Central memory CD4-positive, alpha-beta T cell (primary cell): ENCODE data around the gene KDM4B.

Experiments
- DNase-seq: peaks from one replicate; pipeline ENCODE4 v3.0.0; 2022

The KDM4B gene

DNA sequence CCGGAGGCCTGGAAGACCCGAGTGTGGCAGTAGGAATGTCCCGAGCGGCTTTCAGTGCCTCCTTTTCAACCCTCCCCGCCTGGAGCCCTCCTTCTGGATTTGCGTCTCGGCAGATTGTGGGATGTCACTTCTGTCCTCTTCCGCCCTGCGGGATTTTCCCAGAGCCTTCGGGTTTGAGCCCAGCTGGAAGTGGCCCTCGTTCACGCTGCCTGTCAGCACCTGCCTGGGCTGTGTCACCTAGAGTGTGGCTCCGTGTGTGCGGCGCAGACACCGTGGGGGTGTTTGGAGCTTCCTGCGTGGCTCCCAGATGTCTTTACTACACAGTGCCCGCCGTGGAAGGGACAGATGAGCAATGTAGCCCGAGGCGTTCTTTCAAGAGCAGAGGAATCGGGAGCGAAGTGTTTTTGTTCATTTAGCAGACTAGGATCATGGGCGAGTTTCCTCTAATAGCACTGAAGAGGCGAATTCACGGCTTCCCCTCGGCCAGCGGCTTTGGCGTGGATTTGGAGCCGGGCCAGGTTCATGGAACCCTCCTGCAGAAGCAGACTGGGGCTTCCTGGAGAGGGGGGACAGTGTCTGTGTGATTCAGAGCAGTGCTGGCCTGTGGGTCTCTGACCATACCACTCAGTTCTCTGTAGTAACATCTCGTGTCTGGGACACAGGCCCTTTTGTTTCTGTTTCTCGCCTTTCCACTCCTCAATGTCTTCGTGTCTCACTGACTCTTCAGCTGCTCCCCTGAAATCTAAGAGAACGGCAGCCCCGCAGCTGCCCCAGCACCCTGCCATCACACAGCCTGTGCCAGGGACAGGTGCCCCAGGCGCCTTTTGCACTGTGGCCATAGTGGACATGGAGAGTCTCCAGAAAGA lies 68.0 kb downstream of the KDM4B start:
- DNase-seq, result no peak

DNA sequence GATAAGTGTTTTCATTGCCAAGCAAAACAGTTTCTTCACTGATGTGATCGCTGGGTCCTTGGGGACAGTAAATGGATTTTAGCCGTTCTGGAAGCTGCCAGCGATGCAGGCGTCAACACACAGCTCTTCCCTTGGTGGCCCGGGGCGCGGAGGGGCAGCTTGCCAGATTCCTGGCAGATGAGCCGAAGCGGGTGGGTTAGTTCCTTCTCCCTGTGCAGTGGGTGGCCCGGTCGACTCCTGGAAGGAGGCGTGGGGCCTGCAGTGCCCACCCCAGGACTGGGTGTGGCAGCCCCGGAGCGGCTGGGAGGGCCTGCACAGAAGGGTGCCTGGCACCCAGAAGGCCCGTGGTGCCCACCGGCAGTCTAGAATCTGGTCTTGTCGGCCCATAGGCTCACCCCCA lies 69.0 kb downstream of the KDM4B start:
- DNase-seq, result no peak

DNA sequence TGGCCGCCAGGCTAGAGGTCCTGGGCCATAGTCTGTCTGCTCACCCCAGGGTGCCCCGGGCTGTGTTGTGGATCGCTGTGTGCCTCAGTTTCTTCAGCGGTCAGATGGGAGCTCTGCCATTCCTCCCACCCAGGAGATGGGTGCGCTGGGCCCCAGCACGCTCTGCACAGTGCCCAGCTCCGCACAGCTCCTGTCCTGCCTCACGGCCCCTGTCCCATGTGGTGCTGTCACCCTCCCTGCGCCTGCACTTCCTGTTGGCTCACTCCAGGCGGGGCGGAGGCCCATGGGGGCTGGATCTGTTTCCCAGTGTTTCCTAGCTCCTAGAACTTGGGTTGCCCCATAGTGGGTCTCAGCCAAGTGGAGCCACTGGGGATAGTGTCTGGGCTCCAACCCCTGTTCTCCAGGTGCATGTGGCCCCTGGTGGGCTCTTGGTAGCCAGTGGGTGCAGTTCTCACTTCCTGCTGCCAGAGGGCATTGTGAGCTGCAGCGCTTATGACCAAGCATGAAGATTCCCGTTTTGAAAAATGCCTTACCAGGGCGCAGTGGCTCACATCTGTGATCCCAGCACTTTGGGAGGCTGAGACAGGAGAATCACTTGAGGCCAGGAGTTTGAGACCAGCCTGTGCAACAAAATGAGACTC lies 69.8 kb downstream of the KDM4B start:
- no peak for DNase-seq

DNA sequence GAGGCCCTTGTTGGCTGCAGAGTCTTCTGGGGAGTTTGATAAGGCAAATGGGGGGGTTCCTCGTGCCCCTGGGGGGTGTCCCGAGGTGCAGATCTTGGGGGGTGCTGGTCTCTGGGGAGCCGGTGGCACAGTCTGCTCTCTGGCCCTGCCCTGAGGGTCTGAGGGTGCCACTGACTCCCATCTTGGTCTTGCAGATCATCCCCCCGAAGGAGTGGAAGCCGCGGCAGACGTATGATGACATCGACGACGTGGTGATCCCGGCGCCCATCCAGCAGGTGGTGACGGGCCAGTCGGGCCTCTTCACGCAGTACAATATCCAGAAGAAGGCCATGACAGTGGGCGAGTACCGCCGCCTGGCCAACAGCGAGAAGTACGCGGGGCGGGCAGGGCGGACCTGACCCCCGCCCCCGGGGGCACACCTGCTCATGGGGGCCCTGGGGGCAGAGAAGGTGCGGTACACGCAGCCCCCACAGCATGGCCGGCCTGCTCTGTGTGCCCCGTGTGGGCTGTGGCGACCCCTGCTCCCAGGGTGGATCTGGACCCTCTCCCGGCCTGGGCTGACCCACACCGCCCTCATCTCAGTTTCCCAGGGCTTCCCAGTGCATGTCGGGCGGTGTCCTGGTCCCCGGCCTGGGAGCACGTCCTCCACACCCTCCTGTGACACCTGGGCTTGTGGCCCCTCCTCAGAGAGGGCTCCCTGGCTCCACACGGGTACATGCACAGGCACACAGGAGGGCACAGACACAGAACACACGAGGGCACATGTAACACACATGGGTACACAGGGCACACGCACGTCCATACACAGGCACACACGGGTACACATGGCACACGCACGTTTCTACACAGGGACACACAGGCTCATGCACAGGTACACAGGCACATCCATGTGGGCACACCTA lies 71.0 kb downstream of the KDM4B start:
- no peak for DNase-seq

DNA sequence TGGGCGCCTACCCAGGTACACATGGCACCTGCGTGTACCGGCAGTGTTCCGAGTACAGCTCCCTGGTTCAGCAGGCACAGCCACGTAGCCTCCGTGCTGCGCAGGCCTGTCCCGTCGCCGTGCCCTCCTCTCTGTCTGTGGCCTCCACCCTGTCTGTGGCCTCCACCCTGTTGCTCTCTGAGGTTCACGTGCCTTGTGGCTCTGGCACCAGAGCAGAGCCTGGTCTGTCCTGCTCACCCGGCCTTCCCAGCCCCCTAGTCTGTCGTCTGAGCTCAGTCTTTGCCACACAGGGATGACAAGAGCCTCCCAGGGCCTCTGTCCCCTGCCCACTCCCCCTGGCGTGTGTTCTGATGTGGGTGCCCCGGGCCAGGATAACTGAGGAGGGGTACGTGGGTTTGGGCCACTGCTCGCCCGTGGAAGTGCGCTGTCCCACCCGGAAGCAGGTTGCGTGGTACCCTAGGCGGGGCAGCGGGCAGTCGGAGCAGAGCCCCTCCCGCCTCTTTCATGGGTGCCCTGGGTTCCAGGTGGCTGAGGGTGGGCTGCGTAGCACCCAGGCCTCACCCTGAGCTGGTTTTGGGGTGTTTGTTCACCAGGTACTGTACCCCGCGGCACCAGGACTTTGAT lies 71.7 kb downstream of the KDM4B start:
- DNase-seq, result no peak

DNA sequence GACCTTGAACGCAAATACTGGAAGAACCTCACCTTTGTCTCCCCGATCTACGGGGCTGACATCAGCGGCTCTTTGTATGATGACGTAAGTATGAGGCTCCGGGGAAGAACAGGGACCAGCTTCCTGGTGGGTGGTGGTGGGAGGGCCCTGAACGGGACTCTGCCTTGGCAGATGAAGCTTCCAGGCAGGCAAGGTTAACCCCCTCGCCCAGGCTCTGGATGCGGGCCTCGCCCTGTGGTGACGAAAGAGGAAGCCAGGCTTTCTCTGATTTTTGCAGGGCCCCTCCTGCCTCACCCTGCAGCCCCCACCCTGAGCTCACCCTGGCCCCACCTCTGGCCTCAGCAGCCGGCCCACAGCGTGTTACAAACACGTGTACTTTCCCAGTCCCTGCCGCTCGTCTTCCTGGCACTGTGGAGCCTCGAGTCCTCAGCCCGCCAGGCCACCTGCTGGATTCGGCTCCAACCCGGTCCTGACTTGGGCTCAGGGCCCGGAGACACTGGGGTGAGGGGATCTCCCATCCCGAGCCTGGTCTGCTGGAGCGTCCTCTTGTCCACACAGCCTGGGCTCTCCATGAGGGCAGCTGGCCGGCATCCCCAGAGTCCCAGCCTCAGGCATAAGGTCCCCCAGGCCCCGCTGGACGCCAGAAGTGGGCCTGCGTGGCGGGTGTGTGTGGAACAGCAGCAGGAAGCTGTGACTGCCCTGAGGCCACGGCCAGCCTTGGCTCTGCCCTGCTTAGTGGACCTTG lies 72.4 kb downstream of the KDM4B start:
- no peak for DNase-seq

DNA sequence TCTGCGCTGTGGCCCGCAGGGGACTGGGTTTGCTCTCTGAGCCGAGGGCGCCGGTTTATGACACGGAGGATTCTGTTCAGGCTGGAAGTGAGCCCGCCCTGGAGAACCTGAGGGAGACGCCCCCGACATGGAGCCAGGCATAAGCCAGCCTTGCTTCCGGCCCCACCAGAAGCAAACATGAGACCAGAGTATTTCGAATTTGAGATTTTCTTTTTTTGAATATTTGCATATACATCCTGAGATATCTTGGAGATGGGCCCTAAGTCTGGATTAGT lies 72.9 kb downstream of the KDM4B start:
- DNase-seq, result no peak

DNA sequence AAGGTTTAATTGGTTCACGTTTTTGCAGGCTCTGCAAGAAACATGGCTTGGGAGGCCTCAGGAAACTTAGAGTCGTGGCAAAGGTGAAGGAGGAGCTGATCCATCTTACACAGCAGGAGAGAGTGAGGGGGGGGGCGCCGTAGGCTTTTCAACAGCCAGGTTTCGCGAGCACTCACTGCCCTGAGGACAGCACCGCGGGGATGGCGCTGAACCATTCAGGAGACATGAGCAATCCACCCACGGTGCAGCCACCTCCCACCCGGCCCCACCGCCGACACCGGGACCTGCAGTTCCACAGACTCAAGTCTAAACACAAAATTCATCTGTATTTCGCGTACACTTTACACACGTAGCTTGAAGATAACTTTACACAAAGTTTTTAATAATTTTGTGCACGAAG lies 73.6 kb downstream of the KDM4B start:
- DNase-seq, result no peak

DNA sequence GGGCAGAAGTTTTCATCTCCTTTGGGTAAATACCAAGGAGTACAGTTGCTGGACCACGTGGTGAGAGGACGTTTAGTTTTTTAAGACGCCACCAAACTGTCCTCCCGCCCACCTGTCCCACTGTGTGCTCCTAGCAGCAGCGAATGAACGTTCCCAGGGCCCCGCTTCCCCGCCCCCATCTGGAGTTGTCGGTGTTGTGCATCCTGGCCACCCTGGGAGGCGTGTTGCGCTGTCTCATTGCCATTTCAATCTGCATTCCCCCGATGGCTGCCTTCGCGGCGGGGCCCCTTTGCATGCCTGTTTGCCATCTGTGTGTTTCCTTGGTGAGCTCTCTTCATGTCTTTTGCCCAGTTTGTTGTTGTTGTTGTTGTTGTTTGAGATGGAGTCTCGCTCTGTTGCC lies 76.1 kb downstream of the KDM4B start:
- no peak for DNase-seq

DNA sequence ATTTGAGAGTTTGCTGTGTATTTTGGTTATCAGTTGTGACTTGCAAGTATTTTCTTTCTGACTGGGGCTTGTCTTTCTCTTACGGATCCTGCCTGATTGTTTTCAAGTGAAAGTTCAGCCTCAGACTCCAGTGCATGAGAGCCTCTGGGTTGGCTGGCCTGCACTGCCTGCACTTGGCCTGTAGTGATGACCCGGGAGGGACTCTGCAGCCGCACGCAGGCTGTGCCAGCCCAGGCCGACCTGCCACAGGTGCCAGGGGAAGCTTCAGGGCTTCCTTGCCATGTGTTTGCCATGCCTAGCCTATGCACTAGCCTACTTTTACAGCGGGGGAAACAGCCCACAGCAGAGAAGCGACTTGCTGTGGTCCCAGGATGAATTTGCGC lies 77.0 kb downstream of the KDM4B start:
- no peak for DNase-seq

DNA sequence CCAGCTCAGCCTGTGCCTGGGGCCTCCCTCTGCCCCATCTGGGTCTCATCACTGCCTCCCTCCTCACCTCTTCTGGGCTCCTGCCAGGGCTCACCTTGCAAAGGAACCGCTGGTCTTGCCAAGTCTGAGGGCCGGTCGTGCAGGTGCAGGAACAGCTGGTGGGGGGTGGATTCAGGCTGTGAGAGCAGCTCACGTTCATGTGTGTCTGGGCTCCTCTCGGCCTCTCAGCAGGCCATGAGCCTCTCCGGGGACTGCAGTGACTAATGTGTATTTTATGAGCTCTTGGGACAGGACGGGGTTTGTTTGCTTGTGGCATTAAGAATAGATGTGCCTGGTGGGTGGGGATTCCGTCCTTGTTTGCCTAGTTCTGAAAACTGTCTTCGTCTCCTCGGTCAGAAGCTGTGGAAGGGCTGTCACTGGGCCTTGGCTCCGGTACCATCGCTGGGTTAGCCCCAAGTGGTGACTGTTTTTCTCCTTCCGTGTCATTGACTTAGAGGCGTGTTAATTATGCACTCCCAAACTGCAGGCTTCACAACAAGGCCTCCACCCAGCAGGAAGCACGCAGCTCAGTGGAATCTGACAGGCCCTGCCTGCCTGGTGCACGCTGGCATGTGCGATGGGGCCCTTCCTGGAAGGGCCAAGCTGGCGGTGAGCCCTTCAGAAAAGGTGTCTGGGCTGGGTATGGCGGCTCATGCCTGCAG lies 77.6 kb downstream of the KDM4B start:
- DNase-seq, result no peak

DNA sequence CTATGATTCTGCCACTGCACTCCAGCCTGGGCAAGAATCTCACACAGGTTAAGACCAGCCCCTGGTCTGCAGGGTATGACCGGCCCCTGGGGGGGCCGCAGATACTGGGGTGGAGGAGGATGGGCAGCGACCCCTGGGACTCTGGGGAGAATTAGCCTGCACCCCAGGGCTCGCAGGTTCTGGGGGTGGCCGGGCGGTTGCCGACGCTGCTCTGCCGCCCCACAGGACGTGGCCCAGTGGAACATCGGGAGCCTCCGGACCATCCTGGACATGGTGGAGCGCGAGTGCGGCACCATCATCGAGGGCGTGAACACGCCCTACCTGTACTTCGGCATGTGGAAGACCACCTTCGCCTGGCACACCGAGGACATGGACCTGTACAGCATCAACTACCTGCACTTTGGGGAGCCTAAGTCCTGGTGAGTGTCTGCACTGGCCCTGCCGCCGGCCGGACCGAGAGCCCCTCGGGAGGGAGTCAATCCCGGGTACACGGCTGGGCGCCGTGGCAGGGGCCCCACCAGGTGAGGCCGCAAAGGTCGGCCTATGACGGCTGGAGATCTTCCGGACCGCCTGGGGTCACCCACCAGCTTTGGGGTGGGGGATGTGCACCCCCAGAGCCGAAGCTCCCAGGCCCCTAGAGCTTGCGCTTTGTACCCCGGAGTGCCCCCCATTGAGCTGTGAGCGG lies 78.5 kb downstream of the KDM4B start:
- no peak for DNase-seq

DNA sequence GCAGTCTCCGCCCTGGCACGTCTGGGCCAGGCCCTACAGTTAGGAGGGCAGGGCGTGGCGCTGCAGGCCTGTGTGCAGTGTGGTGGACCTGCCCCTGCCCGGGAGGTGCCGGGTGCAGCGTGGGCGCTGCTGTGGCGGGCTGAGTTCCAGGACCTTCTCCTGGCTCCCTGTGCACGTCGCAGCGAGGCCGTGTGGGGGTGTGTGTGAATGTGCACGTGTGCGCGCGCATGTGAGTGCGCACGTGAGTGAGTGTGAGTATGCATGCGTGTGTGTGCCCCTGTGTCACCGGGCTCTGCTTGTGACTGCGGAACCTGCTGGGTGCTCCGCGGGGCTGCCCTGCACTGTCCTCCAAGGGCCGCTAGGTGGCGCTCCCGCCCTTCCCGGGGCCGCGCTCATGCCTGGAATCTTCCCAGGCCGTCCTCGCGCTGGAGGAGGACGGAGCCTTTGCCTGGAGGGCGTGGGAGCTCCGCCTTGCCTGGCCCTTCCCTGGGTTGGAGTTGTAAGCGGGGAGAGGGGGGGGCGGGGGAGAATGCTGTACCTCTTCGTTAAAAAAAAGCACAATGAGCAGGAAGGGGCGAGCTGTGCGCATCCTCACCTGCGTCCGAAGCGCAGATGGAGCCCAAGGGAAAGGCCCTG lies 79.3 kb downstream of the KDM4B start:
- DNase-seq, result peak; percentile 32

DNA sequence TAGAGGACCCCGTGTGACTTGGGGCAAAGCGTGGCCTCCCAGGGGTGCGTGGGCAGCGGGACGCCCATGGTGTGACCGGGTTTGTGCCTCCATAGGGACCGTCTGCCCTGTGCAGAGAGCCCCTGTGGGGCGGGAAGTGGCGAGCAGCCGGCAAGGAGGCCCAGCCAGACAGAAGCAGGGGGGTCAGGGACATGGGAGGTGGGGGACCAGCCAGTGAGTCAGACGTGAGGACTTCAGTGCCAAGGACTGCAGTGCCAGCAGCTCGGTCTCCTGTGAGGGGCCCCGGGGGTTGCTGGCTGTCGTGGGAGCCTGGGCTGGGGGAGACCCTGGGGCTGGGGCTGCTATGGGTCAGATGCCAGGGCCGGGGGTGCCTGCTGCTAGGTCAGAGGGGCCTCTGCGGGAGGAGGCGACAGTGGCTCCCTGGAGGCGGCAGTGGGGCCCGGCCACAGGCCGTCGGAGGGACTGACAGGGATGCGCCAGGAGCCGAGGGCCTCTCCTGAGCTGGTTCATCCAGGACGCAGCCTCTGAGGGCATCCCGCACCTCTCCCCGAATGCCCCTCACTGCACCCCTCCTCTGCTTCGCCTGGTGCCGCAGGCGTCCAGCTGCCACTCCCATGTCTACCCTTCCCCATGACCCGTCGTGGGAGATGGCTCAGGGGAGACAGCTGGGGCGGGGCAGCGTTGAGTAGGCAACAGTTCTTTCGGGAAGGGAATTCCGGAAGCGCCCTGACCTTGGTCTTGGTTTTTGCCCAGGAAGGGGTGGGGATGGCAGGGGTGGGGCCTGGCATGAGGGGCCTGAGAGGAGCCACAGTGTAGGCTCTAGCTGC lies 80.0 kb downstream of the KDM4B start:
- no peak for DNase-seq

DNA sequence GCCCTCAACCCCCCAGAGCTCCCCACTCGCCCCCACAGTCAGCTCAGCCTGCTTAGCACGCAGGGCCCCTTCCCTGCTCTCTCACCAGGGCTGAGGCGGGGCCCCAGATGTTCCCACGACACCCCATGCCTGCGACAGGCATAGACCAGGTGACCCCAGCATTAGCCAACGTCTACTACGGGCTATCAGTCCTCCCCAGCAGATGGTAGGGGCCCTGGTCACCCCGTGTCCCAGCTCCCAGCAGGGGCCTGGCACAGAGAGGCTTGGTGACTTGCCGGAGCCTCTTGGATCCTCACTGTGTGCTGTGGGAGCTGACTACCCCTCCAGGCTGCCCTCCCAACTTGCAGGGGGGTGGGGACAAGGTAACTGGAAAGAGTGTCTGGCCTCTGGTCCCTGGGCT lies 80.6 kb downstream of the KDM4B start:
- DNase-seq, result no peak

DNA sequence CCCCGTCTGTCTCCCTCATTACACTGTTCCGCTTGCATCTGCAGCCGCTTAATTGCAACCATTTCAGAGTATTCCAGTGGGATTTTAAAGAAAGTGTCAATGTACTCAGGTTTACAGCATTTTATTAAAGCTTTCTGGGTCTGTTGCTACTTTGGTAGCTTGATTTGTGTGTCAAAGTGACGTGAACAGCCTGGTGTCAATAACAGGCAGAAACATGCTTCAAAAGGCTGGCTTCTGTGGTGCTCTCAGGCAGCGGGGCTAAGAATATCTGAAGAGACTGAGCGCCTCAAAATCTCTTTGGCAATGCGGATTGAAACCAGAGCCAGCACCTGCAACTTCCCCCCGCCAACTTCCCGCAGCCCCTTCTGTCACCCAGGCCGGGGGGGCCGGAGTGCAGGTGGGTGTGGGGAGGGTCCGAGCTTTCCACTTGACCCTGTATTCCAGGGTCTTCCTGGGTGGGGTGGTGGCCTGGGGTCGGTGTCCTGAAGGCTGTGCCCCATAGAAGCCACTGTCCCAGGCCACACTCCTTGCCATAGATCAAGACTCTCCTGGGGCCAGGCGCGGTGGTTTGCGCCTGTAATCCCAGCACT lies 81.2 kb downstream of the KDM4B start:
- no peak for DNase-seq

DNA sequence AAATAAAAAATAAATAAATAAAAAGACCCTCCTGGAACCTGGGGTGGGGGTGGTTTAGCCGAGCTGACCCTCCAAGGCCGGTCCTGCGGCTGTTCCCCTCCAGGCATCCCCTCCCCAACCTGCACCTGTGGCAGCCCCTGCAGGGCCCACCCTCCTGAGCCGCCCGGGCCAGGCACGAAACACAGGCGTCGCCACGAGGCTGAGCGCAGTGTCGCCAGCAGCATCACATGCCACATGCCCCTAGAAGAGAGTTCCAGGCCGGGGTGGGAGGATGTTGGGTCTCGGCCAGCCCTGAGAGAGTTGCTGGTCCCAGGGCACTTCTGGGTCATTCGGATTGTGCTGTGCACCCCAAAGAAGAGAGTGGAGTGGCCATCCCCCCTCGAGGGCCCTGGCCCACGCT lies 82.0 kb downstream of the KDM4B start:
- DNase-seq, result no peak

DNA sequence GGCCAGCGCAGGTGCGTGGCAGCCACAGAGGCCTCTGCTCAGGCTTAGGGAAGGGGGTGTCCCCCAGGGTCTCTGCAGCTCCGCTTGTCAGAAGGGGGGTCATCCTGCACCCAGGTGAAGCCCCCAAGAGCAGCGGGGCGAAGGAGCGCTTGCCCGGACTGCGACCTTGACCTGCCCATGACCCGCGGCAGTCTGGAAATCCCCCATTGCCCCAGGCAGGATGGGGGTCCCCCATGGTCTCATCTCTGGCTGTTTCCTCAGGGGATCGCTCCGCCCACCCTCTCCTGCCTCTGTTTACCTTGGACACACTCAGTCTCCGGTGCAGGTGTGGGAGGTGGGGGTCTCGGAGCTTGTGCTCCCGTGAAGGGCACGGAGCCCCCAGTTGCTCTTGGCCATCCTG lies 82.7 kb downstream of the KDM4B start:
- no peak for DNase-seq

DNA sequence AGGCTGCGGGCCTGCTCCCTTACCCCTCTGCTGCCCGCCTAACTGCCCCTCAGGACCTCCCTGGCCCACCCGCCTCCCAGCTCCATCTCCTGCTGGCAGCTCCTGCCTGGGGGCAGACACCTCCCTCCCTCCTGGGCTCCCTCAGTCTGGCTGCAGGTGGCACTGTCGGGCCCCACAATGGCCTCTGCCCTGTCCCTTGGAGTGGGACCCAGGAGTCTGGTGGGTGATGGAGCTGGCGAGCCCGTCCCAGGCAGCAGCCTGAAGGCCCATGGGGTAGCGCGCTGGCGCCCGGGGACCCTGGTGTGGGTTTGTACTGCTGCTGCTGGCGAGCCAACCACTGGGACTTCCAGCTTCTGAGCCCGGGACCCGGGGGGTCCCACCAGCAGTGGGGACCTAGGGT lies 83.6 kb downstream of the KDM4B start:
- no peak for DNase-seq
